HUES48 (cell line): ENCODE measurements around the gene TMEM174.

Experiments used
- H3K27ac ChIP-seq: one replicate; pipeline ENCODE4 v1.7.0; 2013; ENCODE audit warnings: low read depth, low read length, inconsistent platforms
- H3K27me3 ChIP-seq: 2 replicates; pipeline ENCODE4 v1.6.1; 2013; ENCODE audit warnings: mild to moderate bottlenecking, low read length; ENCODE audit not compliant: control insufficient read depth, insufficient read depth
- H3K36me3 ChIP-seq: 2 replicates; pipeline ENCODE4 v1.6.1; 2013; ENCODE audit warnings: low read length; ENCODE audit not compliant: control insufficient read depth, insufficient read depth
- H3K4me1 ChIP-seq: 2 replicates; pipeline ENCODE4 v1.6.1; 2013; ENCODE audit warnings: mild to moderate bottlenecking, low read length; ENCODE audit not compliant: control insufficient read depth, insufficient read depth
- H3K4me3 ChIP-seq: 2 replicates; pipeline ENCODE4 v1.5.1; 2013; ENCODE audit warnings: mild to moderate bottlenecking, low read depth, low read length
- H3K9ac ChIP-seq: 2 replicates; pipeline ENCODE4 v1.6.1; 2013; ENCODE audit warnings: mild to moderate bottlenecking, low read depth, low read length, moderate library complexity
- H3K9me3 ChIP-seq: 2 replicates; pipeline ENCODE4 v1.6.1; 2013; ENCODE audit warnings: low read length; ENCODE audit not compliant: control insufficient read depth, insufficient read depth

TMEM174 gene, protein sequence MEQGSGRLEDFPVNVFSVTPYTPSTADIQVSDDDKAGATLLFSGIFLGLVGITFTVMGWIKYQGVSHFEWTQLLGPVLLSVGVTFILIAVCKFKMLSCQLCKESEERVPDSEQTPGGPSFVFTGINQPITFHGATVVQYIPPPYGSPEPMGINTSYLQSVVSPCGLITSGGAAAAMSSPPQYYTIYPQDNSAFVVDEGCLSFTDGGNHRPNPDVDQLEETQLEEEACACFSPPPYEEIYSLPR

DNA sequence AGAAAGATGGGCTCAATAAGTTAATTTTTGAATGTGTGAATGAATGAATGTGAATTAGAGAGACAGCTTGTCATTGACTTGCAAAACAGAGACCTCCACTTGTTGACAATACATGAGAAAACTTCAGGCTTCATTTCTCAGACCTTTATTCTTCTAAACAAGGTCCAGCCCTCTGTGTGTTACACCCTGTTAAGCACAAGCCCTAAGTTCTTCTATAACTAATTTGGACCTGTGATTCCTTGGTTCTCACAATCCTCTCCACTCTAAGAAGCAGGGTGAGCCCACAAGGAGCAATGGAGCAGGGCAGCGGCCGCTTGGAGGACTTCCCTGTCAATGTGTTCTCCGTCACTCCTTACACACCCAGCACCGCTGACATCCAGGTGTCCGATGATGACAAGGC lies at the start of gene TMEM174:
TMEM174 (plus strand) TSS at position 243 of the 400 bp plus-strand sequence; CDS start at position 294, 51 bp downstream.
- Histone ChIP-seq H3K27ac (no peak within 1 kb of the TSS), H3K9me3 (no peaks in the 10 kb centered on the region), H3K36me3 (no peaks in the 10 kb centered on the region), H3K4me3 (no peak within 1 kb of the TSS), H3K9ac (no peak within 1 kb of the TSS), H3K27me3 (no peaks in the 10 kb centered on the region), H3K4me1 (peaks cover 11% of the 10 kb centered on the region; the same call in 1 of the 2 replicates)

DNA sequence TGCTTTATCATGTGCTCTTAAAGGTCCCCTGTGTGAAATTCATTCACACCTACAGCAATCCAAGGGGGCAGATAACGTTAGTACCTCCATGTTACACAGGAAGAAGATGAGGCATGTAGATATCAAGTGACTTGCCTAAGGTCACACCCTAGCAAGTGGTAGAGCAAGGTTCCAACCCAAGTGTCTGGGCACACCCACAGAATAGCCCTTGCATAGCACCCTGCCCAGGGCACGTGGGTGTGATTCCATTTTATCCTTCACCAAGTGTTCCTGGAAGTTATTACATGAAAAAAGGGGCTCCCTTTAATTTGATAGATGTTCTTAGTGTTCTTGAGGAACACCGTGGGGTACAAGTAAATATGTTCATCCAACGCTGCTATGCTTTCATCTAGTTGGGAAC lies 47.7 kb upstream of the TMEM174 start:
- Histone ChIP-seq H3K4me1 (peaks cover 11% of the 10 kb centered on the region), H3K36me3 (no peaks in the 10 kb centered on the region), H3K9me3 (no peaks in the 10 kb centered on the region), H3K4me3 (no peak overlapping the region), H3K27ac (no peak overlapping the region), H3K27me3 (peaks cover 29% of the 10 kb centered on the region), H3K9ac (no peak overlapping the region)

DNA sequence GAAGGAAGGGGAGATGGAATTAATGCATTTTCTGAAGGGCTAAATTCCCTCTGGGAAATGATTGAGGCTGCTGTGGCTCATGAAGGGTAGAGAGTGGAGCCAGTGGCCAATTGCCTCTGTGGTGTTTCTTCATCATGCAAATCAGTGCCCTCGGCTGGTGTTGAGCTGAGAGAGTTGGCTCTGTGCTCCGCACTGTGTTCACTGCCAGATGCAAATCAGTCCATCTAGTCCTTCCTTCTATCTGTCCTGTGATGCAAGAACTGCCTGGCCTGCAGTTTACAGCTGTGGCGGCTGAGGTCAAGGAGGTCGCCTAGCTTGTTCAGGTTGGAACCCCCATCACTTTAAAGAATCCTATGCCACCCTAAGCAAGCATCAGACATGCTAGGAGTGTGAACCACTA lies 46.6 kb upstream of the TMEM174 start:
- peaks cover 15% of the 10 kb centered on the region for H3K4me1 ChIP-seq

DNA sequence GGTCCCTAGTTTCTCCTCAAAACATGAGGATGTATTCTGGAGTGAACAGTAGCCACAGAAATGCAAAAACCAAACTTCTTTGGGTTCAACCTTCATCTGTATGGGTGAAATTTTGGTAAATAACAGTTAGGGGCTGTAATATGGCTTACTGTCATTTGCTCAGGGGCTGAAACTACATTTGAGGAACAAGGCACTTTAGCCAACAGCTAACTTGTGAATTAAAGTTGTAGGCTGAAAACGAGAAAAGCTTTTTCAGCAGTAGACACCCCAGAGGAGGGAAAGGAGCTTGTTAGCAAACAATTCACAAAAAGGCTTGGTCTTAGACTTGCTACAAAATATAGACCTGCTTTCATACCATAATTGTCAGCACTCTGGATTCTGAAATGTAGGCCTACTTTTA lies 46.0 kb upstream of the TMEM174 start:
- no peaks in the 10 kb centered on the region for H3K9me3 ChIP-seq
- H3K27me3 ChIP-seq: peaks cover 12% of the 10 kb centered on the region
- H3K4me3 ChIP-seq: no peak overlapping the region
- H3K27ac ChIP-seq: no peak overlapping the region
- no peaks in the 10 kb centered on the region for H3K36me3 ChIP-seq
- H3K4me1 ChIP-seq: peaks cover 15% of the 10 kb centered on the region
- no peak overlapping the region for H3K9ac ChIP-seq

More for the DNA sequence above, 46.6 kb upstream of the TMEM174 start:
- Histone ChIP-seq H3K36me3 (no peaks in the 10 kb centered on the region), H3K9me3 (no peaks in the 10 kb centered on the region), H3K4me3 (no peak overlapping the region), H3K9ac (no peak overlapping the region), H3K27me3 (peaks cover 18% of the 10 kb centered on the region), H3K27ac (no peak overlapping the region)

DNA sequence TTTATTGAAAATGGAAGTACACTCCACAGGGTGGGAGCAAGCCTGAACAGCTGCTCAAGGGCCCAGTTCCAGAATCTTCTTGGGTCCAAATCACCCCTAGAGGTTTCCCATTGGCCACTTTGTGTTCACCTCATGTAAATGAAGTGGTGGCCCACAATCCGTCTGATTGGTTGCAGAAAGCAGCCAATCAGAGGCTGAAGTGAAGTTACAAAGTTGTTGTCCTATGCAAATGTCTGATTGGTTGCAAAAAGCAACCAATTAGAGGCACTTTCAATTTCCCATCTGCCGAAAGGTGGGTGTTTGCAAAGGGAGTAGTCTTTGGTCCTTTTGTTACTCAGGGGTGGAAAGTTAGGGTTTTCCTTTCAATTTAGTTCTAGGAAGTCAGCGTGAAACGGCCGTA lies 43.9 kb upstream of the TMEM174 start:
- H3K9ac ChIP-seq: no peak overlapping the region
- H3K4me1 ChIP-seq: peaks cover 13% of the 10 kb centered on the region
- no peaks in the 10 kb centered on the region for H3K9me3 ChIP-seq
- no peak overlapping the region for H3K27ac ChIP-seq
- H3K36me3 ChIP-seq: no peaks in the 10 kb centered on the region
- H3K27me3 ChIP-seq: no peaks in the 10 kb centered on the region
- H3K4me3 ChIP-seq: no peak overlapping the region

DNA sequence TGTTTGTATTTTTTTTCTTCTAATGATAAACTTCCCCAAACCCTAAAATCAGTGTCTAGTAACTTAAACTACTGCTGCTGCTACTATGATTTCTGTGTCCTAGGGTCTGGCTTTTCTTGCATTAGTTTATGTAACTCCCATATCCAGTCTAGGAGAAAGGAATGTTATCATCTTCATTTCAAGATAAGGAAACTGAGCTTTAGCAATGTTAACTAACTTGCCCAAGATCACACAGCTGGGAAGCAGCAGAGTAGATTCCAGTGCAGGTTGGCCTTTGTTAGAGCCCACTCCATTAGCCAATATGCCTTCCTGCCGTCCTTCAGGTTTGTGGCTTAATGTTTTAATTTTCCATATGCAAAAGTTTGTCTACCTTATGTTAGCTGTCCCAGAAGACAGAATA lies 42.2 kb upstream of the TMEM174 start:
- no peak overlapping the region for H3K27ac ChIP-seq
- no peaks in the 10 kb centered on the region for H3K9me3 ChIP-seq
- peaks cover 15% of the 10 kb centered on the region for H3K4me1 ChIP-seq
- no peak overlapping the region for H3K9ac ChIP-seq
- H3K36me3 ChIP-seq: no peaks in the 10 kb centered on the region
- H3K4me3 ChIP-seq: no peak overlapping the region
- no peaks in the 10 kb centered on the region for H3K27me3 ChIP-seq

DNA sequence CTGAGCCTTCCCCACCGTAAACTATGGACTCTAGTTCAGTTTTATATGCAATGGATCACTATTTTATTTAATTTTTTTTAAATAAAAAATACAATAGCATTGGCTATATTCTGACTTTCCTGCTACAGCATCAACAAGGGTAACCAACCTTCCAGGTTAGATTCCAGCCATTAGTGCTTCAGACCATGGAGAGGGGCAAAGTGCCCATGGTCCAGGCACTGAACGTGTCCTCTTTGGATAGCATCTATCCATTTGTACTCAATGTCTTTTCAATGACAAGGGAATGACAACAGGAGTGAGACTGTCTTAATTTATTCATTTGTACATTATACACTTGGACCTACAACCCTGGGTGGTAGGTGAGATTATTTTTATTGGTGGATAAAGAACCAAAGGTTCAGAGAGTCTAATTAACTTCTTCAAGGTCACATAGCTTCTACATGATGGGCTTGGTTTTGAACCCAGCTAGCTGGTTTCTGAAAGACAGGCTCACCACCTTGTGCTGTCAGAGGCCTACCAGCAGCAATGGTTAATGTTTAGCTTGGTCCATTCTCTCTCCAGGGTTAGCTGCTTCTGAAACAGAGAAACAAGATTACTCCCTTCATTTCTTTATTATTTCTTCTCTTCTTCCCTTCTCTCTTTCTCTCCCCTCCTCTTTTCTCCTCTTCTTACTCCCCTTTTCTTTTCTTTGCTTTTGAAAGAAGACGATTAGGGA lies 41.1 kb upstream of the TMEM174 start:
- H3K9me3 ChIP-seq: no peaks in the 10 kb centered on the region
- H3K36me3 ChIP-seq: no peaks in the 10 kb centered on the region
- no peaks in the 10 kb centered on the region for H3K27me3 ChIP-seq
- H3K9ac ChIP-seq: no peak overlapping the region
- no peak overlapping the region for H3K27ac ChIP-seq
- peaks cover 22% of the 10 kb centered on the region for H3K4me1 ChIP-seq
- H3K4me3 ChIP-seq: no peak overlapping the region

DNA sequence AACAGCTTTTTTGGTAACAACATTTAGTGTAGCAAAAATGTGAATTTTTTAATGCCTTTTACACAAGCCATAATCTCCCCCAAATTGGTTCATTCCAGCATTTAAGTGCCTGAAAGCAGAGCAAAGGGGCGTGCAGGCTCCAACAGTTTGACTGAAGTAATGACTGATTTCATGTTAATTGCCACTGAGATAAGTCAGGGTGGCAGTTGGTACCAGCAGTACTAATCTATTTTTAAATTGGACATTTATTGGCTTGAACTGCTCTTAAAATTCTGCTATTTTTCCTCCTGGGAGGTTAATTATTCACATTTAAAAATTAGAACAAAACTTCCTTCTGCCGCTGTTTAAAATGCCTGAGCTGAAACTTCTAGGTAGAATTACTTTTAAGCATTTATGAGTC lies 40.2 kb upstream of the TMEM174 start:
- H3K9ac ChIP-seq: no peak overlapping the region
- H3K36me3 ChIP-seq: no peaks in the 10 kb centered on the region
- H3K27me3 ChIP-seq: no peaks in the 10 kb centered on the region
- H3K4me3 ChIP-seq: no peak overlapping the region
- no peak overlapping the region for H3K27ac ChIP-seq
- H3K4me1 ChIP-seq: peaks cover 22% of the 10 kb centered on the region
- H3K9me3 ChIP-seq: no peaks in the 10 kb centered on the region

DNA sequence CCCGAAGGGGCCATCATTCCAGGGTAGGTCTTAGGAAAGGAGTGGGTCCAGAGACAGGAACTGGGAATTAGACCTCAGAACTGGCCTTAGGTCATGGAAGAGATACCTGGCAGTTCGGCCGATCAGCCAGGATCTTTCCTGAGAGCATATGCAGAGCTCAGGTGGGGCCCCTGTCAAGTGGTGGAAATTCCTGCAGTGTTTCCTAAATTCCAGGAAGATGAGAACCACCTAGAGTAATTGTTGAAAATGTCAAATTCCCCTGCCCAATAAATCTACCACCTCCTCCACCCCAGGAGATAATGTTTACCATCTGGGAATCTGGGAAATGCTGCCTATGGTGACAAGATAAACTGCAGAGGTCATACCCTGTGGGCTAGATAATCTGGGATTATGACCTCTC lies 38.0 kb upstream of the TMEM174 start:
- Histone ChIP-seq H3K4me3 (no peak overlapping the region), H3K4me1 (peaks cover 22% of the 10 kb centered on the region), H3K9me3 (no peaks in the 10 kb centered on the region), H3K9ac (no peak overlapping the region), H3K27me3 (no peaks in the 10 kb centered on the region), H3K36me3 (no peaks in the 10 kb centered on the region), H3K27ac (no peak overlapping the region)

DNA sequence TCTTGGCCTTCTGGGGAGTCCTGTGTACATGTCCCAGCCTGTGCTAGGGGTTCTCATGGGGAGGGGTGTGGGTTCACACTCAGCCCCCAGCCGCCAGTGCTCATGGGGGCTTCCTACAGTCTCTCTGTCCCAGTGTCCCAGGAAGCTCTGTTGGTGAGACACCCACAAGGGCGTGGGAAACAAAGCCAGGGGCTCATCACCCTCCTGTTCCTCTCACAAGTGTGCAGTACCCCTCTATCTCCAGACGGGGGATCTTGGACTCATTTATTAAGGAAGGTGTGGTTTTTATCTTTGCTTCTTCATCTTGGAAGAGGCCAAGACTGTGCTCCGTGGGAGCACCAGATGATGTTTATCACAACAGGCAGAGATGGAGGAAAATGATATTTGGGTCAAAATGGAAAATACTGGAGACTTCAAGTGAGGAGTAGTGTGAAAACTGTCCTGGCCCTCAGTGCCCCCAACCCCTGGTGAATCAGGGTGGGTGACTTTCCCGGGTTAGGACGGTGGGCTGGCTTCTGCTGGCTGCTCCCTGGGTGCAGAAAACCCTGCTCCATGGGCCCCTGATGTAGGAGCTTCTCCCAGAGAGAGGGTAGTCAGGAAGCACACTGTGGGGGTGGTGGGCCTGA lies 37.5 kb upstream of the TMEM174 start:
- Histone ChIP-seq H3K9me3 (no peaks in the 10 kb centered on the region), H3K36me3 (no peaks in the 10 kb centered on the region), H3K4me1 (peaks cover 18% of the 10 kb centered on the region), H3K27ac (no peak overlapping the region), H3K9ac (no peak overlapping the region), H3K27me3 (no peaks in the 10 kb centered on the region), H3K4me3 (no peak overlapping the region)

DNA sequence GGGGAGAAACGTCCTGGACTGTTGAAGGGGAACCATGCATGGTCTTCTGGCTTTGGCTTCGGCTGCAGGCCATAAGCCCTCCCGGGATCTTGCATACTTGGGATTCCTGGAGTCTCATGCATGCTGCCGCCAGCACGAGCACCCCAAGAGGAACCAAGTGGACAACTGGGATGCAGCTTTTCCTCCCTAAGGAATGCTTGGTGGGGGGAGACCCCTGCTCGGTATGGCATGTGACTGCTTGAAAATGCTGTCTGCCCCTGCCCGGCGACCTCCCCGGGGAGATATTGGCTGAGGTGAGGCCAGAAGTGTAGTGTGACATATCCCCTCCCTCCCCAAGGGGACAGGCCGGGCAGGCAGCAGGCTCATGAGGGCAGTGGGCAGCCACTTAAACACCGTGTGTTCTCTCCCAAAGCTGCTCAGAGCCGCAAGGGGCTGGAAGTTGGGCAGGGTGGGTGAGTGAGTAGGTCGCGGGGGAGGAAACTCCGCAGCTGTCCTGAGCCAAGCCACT lies 36.9 kb upstream of the TMEM174 start:
- Histone ChIP-seq H3K36me3 (no peaks in the 10 kb centered on the region), H3K4me1 (peaks cover 14% of the 10 kb centered on the region), H3K4me3 (no peak overlapping the region), H3K9ac (no peak overlapping the region), H3K27ac (no peak overlapping the region), H3K9me3 (no peaks in the 10 kb centered on the region), H3K27me3 (no peaks in the 10 kb centered on the region)
